Osteocyte (in vitro differentiated cells): Measurements from ENCODE around the gene DTNB. TPM values are rescaled to one million over a fixed set of nuclear protein-coding genes. Genes with fewer than 3 reads are reported as not detected.

Source experiments
- DNase-seq: peaks from one replicate; pipeline ENCODE4 v3.0.0; 2021; ENCODE audit warnings: mixed read lengths; ENCODE audit not compliant: unreplicated experiment; ENCODE audit errors: extremely low spot score
- H3K27ac Mint-ChIP-seq: one replicate; pipeline ENCODE4 v1.8.0; 2021; ENCODE audit warnings: mild to moderate bottlenecking, mixed read lengths; ENCODE audit not compliant: unreplicated experiment
- H3K27me3 Mint-ChIP-seq: one replicate; pipeline ENCODE4 v1.8.0; 2021; ENCODE audit warnings: mixed read lengths; ENCODE audit not compliant: unreplicated experiment
- H3K36me3 Mint-ChIP-seq: one replicate; pipeline ENCODE4 v1.8.0; 2021; ENCODE audit warnings: mixed read lengths; ENCODE audit not compliant: unreplicated experiment
- H3K4me1 Mint-ChIP-seq: one replicate; pipeline ENCODE4 v1.8.0; 2021; ENCODE audit warnings: mixed read lengths; ENCODE audit not compliant: unreplicated experiment
- H3K4me3 Mint-ChIP-seq: one replicate; pipeline ENCODE4 v1.8.0; 2021; ENCODE audit warnings: mild to moderate bottlenecking, moderate library complexity, mixed read lengths; ENCODE audit not compliant: unreplicated experiment
- H3K9me3 Mint-ChIP-seq: one replicate; pipeline ENCODE4 v1.8.0; 2021; ENCODE audit warnings: mixed read lengths; ENCODE audit not compliant: unreplicated experiment
- CTCF ChIP-seq: fragments of 200-600 bp; sonication (generic); IDR thresholded peaks from 2 replicates; pipeline ENCODE4 v1.5.0; 2021; ENCODE audit warnings: antibody characterized with exemption, mild to moderate bottlenecking, moderate library complexity
- total RNA-seq: library from RNA; stranded (reverse); gene quantifications from 2 replicates; pipeline ENCODE4 v1.2.1, GENCODE V29; 2021

DTNB gene
- total RNA-seq, 1 donor from 2014 or later: 20.9 TPM

DNA sequence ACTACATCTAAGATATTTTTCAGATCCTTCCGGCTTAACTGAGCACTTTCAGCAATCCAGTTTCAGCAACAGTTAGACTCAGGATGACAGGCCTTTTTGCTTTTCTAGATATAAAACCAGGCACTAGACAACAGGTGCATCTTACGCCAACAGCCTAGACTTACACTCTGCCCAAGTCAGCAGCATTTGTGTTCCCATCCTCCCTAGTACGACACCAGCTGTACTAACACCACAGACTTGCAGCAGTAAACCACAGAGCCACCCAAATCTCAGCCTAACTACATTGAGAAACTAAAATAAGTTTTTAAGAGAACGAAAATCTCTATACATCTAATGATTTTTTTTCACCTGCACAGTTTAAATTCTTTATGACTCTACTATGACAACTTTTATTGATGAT lies 241.8 kb downstream of the DTNB start:
- Mint-ChIP-seq H3K4me3 (no peak overlapping the region), H3K27me3 (no peaks in the 10 kb centered on the region), H3K27ac (no peak overlapping the region), H3K36me3 (peaks cover 6% of the 10 kb centered on the region), H3K4me1 (no peaks in the 10 kb centered on the region), H3K9me3 (peaks cover 4% of the 10 kb centered on the region)
- DNase-seq: no peak
- no peak for TF ChIP-seq CTCF

DNA sequence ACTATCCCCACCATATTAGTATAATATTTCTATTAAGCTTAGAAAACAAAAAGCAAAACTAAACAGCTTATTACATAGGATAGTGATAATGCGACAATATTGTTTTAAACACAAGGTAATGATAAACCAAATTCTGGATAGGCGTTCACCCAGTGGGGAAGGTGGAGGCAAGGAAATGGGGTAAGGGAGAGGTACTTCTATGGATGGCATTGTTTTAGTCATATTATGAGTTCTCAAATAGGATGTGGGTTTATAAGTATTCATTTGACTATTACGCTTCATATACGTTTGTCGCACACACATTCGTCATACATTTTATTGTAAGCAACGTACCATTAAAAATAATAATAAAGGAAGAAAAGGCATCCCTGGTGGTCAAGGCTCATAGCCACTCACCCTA lies 242.8 kb downstream of the DTNB start:
- Mint-ChIP-seq H3K4me3 (no peak overlapping the region), H3K27ac (no peak overlapping the region), H3K4me1 (no peaks in the 10 kb centered on the region), H3K27me3 (no peaks in the 10 kb centered on the region), H3K9me3 (peaks cover 3% of the 10 kb centered on the region), H3K36me3 (peaks cover 3% of the 10 kb centered on the region)
- no peak for TF ChIP-seq CTCF
- no peak for DNase-seq

DNA sequence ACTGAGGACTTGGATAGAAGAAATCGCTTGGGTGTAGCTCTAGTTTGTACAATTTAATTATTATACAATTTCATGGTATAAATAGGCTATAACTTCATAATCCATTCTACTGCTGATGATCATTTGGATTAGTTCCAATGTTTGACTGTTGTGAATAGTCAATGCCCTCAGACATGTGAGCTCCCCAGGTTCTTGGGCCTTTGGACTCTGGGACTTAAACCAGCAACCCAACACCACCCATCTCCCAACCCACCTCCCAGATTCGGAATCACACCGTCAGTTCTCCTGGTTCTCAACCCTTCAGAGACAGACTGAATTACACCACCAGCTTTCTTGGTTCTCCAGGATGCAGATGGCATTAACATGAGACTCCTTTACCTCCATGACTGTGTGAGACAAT lies 247.1 kb downstream of the DTNB start:
- no peak for TF ChIP-seq CTCF
- Mint-ChIP-seq H3K9me3 (no peaks in the 10 kb centered on the region), H3K4me3 (no peak overlapping the region), H3K4me1 (no peaks in the 10 kb centered on the region), H3K27ac (no peak overlapping the region), H3K27me3 (no peaks in the 10 kb centered on the region), H3K36me3 (peaks cover 3% of the 10 kb centered on the region)
- DNase-seq: no peak

- no peak for DNase-seq
- Mint-ChIP-seq H3K9me3 (no peaks in the 10 kb centered on the region), H3K4me1 (no peaks in the 10 kb centered on the region), H3K27me3 (no peaks in the 10 kb centered on the region), H3K36me3 (peaks cover 3% of the 10 kb centered on the region), H3K4me3 (no peak overlapping the region), H3K27ac (no peak overlapping the region)
- TF ChIP-seq CTCF: no peak
Observed at GRCh38 chr2:25424426-25425028, 248.8 kb downstream of the DTNB start.

- Mint-ChIP-seq H3K36me3 (peaks cover 10% of the 10 kb centered on the region), H3K9me3 (peaks cover 4% of the 10 kb centered on the region), H3K4me1 (no peaks in the 10 kb centered on the region), H3K4me3 (no peak overlapping the region), H3K27ac (no peak overlapping the region), H3K27me3 (no peaks in the 10 kb centered on the region)
- DNase-seq: no peak
- TF ChIP-seq CTCF: no peak
Observed at GRCh38 chr2:25421820-25422411, 251.5 kb downstream of the DTNB start.
